ENCODE data around the gene ZSCAN26. TPM values are rescaled to one million over a fixed set of nuclear protein-coding genes. Genes with fewer than 3 reads are reported as not detected.

Gene ZSCAN26
- total RNA-seq, 1 experiment from 2014 or later: 9.0 TPM

DNA sequence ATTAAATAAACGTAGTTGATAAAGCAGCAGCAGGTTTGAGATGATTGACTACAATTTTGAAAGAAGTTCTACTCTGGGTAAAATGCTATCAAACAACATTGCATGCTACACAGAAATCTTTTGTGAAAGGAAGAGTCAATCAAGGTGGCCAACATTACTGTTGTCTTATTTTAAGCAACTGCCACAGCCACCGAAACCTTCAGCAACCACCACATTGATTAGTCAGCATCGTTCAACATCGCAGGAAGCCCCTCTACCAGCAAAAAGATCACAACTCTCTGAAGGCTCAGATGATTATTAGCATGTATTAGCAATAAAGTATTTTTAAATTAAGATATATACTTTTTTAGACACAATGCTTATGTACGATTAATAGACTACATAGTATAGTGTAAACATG, 28.4 kb downstream of the ZSCAN26 start:
- H3K79me1 ChIP-seq (ENCODE audit: insufficient read depth, low read depth, low read length, poor library complexity, severe bottlenecking): no peaks in the 10 kb centered on the region
- peaks cover 5 to 26% (median 17%) of the 10 kb centered on the region in 3 experiments; a peak in 5 of 7 replicates for H3K36me3 Mint-ChIP-seq (ENCODE audit: insufficient read depth in 1 of 3, low read depth in 3 of 3)
- H2AFZ ChIP-seq (ENCODE audit: low read length): no peak overlapping the region
- no peak overlapping the region for H4K8ac ChIP-seq (replicated peaks; ENCODE audit: insufficient read length, low read depth, low read length)
- H3K27me3 Mint-ChIP-seq (ENCODE audit: low read depth): no peaks in the 10 kb centered on the region
- H3K56ac ChIP-seq (ENCODE audit: insufficient read length, low read depth, low read length): no peak overlapping the region
- no peaks in the 10 kb centered on the region for H4K20me1 ChIP-seq (ENCODE audit: control insufficient read depth, insufficient read depth, insufficient read length)
- WGBS (ENCODE audit: extremely low coverage, insufficient read length, low lambda C conversion rate): no CpG with 5 or more reads among the region's 5 CpGs
- no peak overlapping the region for H3K4me3 Mint-ChIP-seq
- H4K5ac ChIP-seq (ENCODE audit: insufficient read length, low read depth, low read length): no peak overlapping the region
- H3K4me1 ChIP-seq (ENCODE audit: insufficient read depth, low read length): no peaks in the 10 kb centered on the region
- H3K27me3 ChIP-seq (ENCODE audit: insufficient read depth, low read length): no peaks in the 10 kb centered on the region
- no peaks in the 10 kb centered on the region for H3K9me3 ChIP-seq (ENCODE audit: control insufficient read depth, low read depth, low read length)
- no peaks in the 10 kb centered on the region for H3K4me1 Mint-ChIP-seq
- no peak overlapping the region for H3K27ac ChIP-seq (ENCODE audit: insufficient read length, low read depth, low read length)
- no peak overlapping the region for H2BK20ac ChIP-seq (ENCODE audit: low read depth, low read length, poor library complexity, severe bottlenecking)
- no peak overlapping the region for H3K14ac ChIP-seq (ENCODE audit: insufficient read depth, low read length)
- no peak overlapping the region for H4K91ac ChIP-seq (ENCODE audit: insufficient read length, low read depth, low read length)
- H3K23ac ChIP-seq (ENCODE audit: insufficient read length, low read depth, low read length): no peak overlapping the region
- H3T11ph ChIP-seq (ENCODE audit: low read length): no peak overlapping the region
- no peak overlapping the region for H2AK5ac ChIP-seq (ENCODE audit: insufficient read length, low read length)
- H3K4me2 ChIP-seq (ENCODE audit: insufficient read depth, insufficient read length, low read length): no peak overlapping the region
- no peak overlapping the region for H2BK120ac ChIP-seq (ENCODE audit: low read depth, low read length, poor library complexity, severe bottlenecking)
- no peak overlapping the region for H3K4ac ChIP-seq (ENCODE audit: low read depth, low read length)
- no peak overlapping the region for H2BK12ac ChIP-seq (ENCODE audit: insufficient read length, low read depth, low read length)
- H3K27ac Mint-ChIP-seq: no peak overlapping the region
- no peak overlapping the region for H3K18ac ChIP-seq (ENCODE audit: insufficient read length, low read depth, low read length)
- TF ChIP-seq CTCF (conservative IDR thresholded peaks at IDR 0.05): no peak
- H2BK15ac ChIP-seq (ENCODE audit: low read depth, low read length): no peak overlapping the region
- H3K9ac ChIP-seq (ENCODE audit: extremely low read depth, insufficient read length, low read length): no peak overlapping the region
- no peaks in the 10 kb centered on the region for H3K23me2 ChIP-seq (ENCODE audit: insufficient read length, low read depth, low read length, poor library complexity, severe bottlenecking)
- H3K79me2 ChIP-seq (ENCODE audit: insufficient read depth, low read length): no peaks in the 10 kb centered on the region
- peaks cover 0 to 3% of the 10 kb centered on the region in 2 experiments; a peak in 2 of 5 replicates for H3K9me3 Mint-ChIP-seq
- DNase-seq: no peak
- no peak overlapping the region for H2BK5ac ChIP-seq (ENCODE audit: insufficient read length, low read length)
